ENCODE results near the gene ZNRF3.

Gene ZNRF3

GRCh38 chr22:28936200-28936599, 52.8 kb downstream of the ZNRF3 start:
- H3K4me3 ChIP-seq (replicated peaks; ENCODE audit: low read depth, low read length), result no peak overlapping the region
- TF ChIP-seq, protein P1, sequence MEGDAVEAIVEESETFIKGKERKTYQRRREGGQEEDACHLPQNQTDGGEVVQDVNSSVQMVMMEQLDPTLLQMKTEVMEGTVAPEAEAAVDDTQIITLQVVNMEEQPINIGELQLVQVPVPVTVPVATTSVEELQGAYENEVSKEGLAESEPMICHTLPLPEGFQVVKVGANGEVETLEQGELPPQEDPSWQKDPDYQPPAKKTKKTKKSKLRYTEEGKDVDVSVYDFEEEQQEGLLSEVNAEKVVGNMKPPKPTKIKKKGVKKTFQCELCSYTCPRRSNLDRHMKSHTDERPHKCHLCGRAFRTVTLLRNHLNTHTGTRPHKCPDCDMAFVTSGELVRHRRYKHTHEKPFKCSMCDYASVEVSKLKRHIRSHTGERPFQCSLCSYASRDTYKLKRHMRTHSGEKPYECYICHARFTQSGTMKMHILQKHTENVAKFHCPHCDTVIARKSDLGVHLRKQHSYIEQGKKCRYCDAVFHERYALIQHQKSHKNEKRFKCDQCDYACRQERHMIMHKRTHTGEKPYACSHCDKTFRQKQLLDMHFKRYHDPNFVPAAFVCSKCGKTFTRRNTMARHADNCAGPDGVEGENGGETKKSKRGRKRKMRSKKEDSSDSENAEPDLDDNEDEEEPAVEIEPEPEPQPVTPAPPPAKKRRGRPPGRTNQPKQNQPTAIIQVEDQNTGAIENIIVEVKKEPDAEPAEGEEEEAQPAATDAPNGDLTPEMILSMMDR (IDR thresholded peaks at IDR 0.05; ENCODE audit: low read depth, low read length, missing control alignments), result no peak
- DNase-seq (ENCODE audit: extremely low read depth, low read depth), result no peak

DNA sequence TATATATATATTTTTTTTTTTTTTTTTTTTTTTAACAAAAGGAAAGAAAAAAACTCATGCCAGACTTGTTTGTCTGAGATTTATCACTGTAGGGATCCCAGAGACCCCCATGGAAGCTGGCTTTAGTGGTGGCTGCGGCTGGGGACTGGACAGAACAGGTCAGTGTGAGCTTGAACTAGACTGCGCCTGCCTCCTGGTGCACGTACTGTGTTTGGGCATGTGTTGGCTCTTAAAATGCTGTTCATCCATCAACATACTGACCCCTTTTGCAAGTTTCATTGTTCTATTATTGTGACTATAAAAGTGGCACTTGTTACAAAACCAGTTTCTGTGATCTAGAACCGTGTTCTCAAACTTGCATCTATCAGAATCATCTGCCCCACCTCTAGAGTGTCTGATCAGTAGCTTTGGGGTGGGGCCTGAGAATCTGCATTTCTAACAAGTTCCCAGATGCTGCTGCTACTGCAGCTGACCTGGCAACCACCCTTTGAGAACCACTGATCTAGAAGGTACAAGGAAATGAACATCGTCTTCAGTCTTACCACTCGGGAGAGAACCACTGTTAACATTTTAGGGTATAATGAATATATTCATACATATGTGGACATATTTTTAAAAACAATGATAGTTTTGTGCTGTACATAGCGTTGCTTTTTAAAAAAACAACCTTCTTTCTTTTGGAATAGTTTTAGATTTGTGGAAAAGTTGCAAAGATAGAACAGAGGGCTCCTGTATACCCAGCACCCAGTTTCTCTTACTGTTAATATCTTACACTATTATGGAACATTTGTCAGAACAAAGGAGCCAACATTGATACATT, 54.0 kb downstream of the ZNRF3 start:
- H3K4me3 ChIP-seq (replicated peaks; ENCODE audit: low read depth, low read length), result no peak overlapping the region
- TF ChIP-seq, protein P1 (IDR thresholded peaks at IDR 0.05; ENCODE audit: low read depth, low read length, missing control alignments), result no peak
- DNase-seq (ENCODE audit: extremely low read depth, low read depth), result no peak

GRCh38 chr22:28938286-28938833, 55.0 kb downstream of the ZNRF3 start:
- TF ChIP-seq, protein P1 (IDR thresholded peaks at IDR 0.05; ENCODE audit: low read depth, low read length, missing control alignments), result no peak
- no peak overlapping the region for H3K4me3 ChIP-seq (replicated peaks; ENCODE audit: low read depth, low read length)

GRCh38 chr22:28939394-28939793, 56.0 kb downstream of the ZNRF3 start:
- no peak for DNase-seq (ENCODE audit: extremely low read depth, low read depth)
- no peak overlapping the region for H3K4me3 ChIP-seq (replicated peaks; ENCODE audit: low read depth, low read length)
- TF ChIP-seq, protein P1 (IDR thresholded peaks at IDR 0.05; ENCODE audit: low read depth, low read length, missing control alignments), result no peak

More at GRCh38 chr22:28938286-28938833, 55.0 kb downstream of the ZNRF3 start:
- no peak for DNase-seq (ENCODE audit: extremely low read depth, low read depth)

GRCh38 chr22:28939932-28940331, 56.6 kb downstream of the ZNRF3 start:
- DNase-seq (ENCODE audit: extremely low read depth, low read depth), result no peak
- TF ChIP-seq, protein P1 (IDR thresholded peaks at IDR 0.05; ENCODE audit: low read depth, low read length, missing control alignments), result no peak
- H3K4me3 ChIP-seq (replicated peaks; ENCODE audit: low read depth, low read length), result no peak overlapping the region

DNA sequence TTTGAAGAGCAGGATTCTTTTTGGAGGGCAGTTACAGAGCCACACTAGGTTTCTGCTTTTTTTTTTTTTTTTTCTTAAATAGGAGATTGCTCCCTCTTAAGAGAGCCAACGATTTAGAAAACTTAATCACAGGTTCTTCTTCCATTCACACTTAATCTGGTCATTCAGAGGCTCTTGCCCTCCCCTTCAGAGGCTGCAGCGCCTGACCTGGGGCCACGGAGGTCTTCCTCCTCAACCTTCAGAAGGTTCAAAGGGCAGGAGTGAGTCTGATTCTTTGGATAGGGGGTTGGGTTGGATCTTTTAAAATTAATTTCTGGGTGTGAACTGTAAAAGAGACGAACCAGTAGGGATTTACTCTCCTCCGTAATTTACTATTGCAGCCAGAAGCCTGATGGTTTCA, 57.1 kb downstream of the ZNRF3 start:
- DNase-seq (ENCODE audit: extremely low read depth, low read depth), result no peak
- no peak overlapping the region for H3K4me3 ChIP-seq (replicated peaks; ENCODE audit: low read depth, low read length)
- TF ChIP-seq, protein P1 (IDR thresholded peaks at IDR 0.05; ENCODE audit: low read depth, low read length, missing control alignments), result no peak

Measured in HFF-Myc (cell line).